Fibroblast of lung (primary cell): ENCODE measurements around the gene GPC6. TPM values are rescaled to one million over a fixed set of nuclear protein-coding genes. Genes with fewer than 3 reads are reported as not detected.

ENCODE experiments used
- DNase-seq, 2 donors: peaks; one replicate each; pipeline versions ENCODE4 v3.0.0 to v3.0.0-alpha.2; 2010; ENCODE audit warnings: low read depth in 2 of 2
- H2AFZ ChIP-seq: 2 replicates; pipeline ENCODE4 v1.5.1; 2012; ENCODE audit warnings: low read length, control low read depth, inconsistent platforms
- H3K27ac ChIP-seq: 2 replicates; pipeline ENCODE4 v1.5.1; 2011; ENCODE audit warnings: low read length, control low read depth; ENCODE audit not compliant: insufficient read depth
- H3K27me3 ChIP-seq: 2 replicates; pipeline ENCODE4 v1.5.1; 2011; ENCODE audit warnings: mild to moderate bottlenecking, low read length; ENCODE audit not compliant: control insufficient read depth, insufficient read depth
- H3K36me3 ChIP-seq: 2 replicates; pipeline ENCODE4 v1.5.1; 2011; ENCODE audit warnings: low read length; ENCODE audit not compliant: control insufficient read depth, insufficient read depth
- H3K4me1 ChIP-seq: 2 replicates; pipeline ENCODE4 v1.5.1; 2011; ENCODE audit warnings: low read length; ENCODE audit not compliant: control insufficient read depth, insufficient read depth; ENCODE audit errors: extremely low read depth
- H3K4me2 ChIP-seq: 2 replicates; pipeline ENCODE4 v1.5.1; 2011; ENCODE audit warnings: low read length, control low read depth; ENCODE audit not compliant: insufficient read depth; ENCODE audit errors: extremely low read depth
- H3K4me3 ChIP-seq, 4 experiments: fragments of 200-600 bp in 1 of 4; sonication (generic) in 1 of 4; replicated peaks in 1 of 4; 2 replicates each; pipeline ENCODE4 v1.5.1; 2011 to 2016; ENCODE audit warnings: low read length in 4 of 4, low read depth in 3 of 4, mild to moderate bottlenecking in 3 of 4, control low read depth in 2 of 4, inconsistent platforms in 1 of 4, mixed read lengths in 1 of 4; ENCODE audit not compliant: insufficient read depth in 1 of 4; ENCODE audit errors: control extremely low read depth in 1 of 4
- H3K79me2 ChIP-seq: 2 replicates; pipeline ENCODE4 v1.5.1; 2012; ENCODE audit warnings: mild to moderate bottlenecking, low read length, inconsistent platforms; ENCODE audit not compliant: control insufficient read depth, insufficient read depth
- H3K9ac ChIP-seq: 2 replicates; pipeline ENCODE4 v1.5.1; 2011; ENCODE audit warnings: mild to moderate bottlenecking, low read length, control low read depth; ENCODE audit not compliant: insufficient read depth
- H3K9me3 ChIP-seq: 2 replicates; pipeline ENCODE4 v1.5.1; 2012; ENCODE audit warnings: low read depth, low read length; ENCODE audit not compliant: control insufficient read depth, insufficient read depth
- H4K20me1 ChIP-seq: 2 replicates; pipeline ENCODE4 v1.5.1; 2011; ENCODE audit warnings: low read length; ENCODE audit not compliant: control insufficient read depth, insufficient read depth; ENCODE audit errors: extremely low read depth
- CTCF ChIP-seq, 2 donors: IDR thresholded peaks in 1 of 2; conservative IDR thresholded peaks in 1 of 2; 1 replicate in 1 of 2; 2 replicates in 1 of 2; pipeline ENCODE4 v1.5.1; 2011 to 2012; ENCODE audit warnings: low read length in 2 of 2, control low read depth in 1 of 2, inconsistent platforms in 1 of 2, low read depth in 1 of 2, mild to moderate bottlenecking in 1 of 2
- EZH2 ChIP-seq: IDR thresholded peaks from 2 replicates; pipeline ENCODE4 v1.5.1; 2012; ENCODE audit warnings: low read length, control low read depth, mild to moderate bottlenecking; ENCODE audit errors: missing control alignments
- polyA plus RNA-seq, 2 donors: library from polyadenylated mRNA; depleted of rRNA in 1 of 2; stranded (reverse) in 1 of 2; unstranded in 1 of 2; fragments of >200 nt; gene quantifications; 2 replicates each; pipeline ENCODE4 v1.2.1, GENCODE V29; 2011 to 2012; ENCODE audit warnings: missing spikeins in 1 of 2
- total RNA-seq: library from RNA; depleted of rRNA; stranded (reverse); fragments of >200 nt; gene quantifications from 2 replicates; pipeline ENCODE4 v1.2.1, GENCODE V29; 2014

GPC6 gene
- total and polyA plus RNA-seq, 2 donors (not counting 1 experiment from before 2014, with no cell fraction given): 11.2 to 33.7 TPM

- no peaks in the 10 kb centered on the region for H3K27me3 ChIP-seq
Measured at GRCh38 chr13:93472296-93472695, 245.7 kb downstream of the GPC6 start.

GRCh38 chr13:93472814-93473296, 246.2 kb downstream of the GPC6 start:
- Histone ChIP-seq H3K4me3 (no peak overlapping the region), H3K4me2 (no peak overlapping the region), H3K9me3 (no peaks in the 10 kb centered on the region), H2AFZ (no peak overlapping the region), H4K20me1 (no peaks in the 10 kb centered on the region), H3K27me3 (no peaks in the 10 kb centered on the region), H3K9ac (no peak overlapping the region), H3K79me2 (no peaks in the 10 kb centered on the region), H3K36me3 (no peaks in the 10 kb centered on the region), H3K4me1 (no peaks in the 10 kb centered on the region), H3K27ac (no peak overlapping the region)
- DNase-seq: no peak
- TF ChIP-seq EZH2: no peak
- no peak for TF ChIP-seq CTCF (conservative IDR thresholded peaks at IDR 0.05 in 1 of 2, IDR thresholded peaks at IDR 0.05 in 1 of 2; ENCODE audit: low read depth in 1 of 2, low read length in 2 of 2)

More at GRCh38 chr13:93472296-93472695, 245.7 kb downstream of the GPC6 start:
- Histone ChIP-seq H3K36me3 (no peaks in the 10 kb centered on the region), H3K4me1 (no peaks in the 10 kb centered on the region), H2AFZ (no peak overlapping the region), H3K4me3 (no peak overlapping the region), H3K4me2 (no peak overlapping the region), H3K9ac (no peak overlapping the region), H3K9me3 (no peaks in the 10 kb centered on the region), H3K27ac (no peak overlapping the region), H3K79me2 (no peaks in the 10 kb centered on the region), H4K20me1 (no peaks in the 10 kb centered on the region)
- DNase-seq: no peak
- TF ChIP-seq CTCF (conservative IDR thresholded peaks at IDR 0.05 in 1 of 2, IDR thresholded peaks at IDR 0.05 in 1 of 2; ENCODE audit: low read depth in 1 of 2, low read length in 2 of 2) (no peak), EZH2 (no peak)

- H3K27ac ChIP-seq: no peak overlapping the region
- H3K9me3 ChIP-seq: no peaks in the 10 kb centered on the region
- no peak overlapping the region for H3K9ac ChIP-seq
- no peaks in the 10 kb centered on the region for H3K4me1 ChIP-seq
- DNase-seq: peak; percentile 32 to 61
- no peaks in the 10 kb centered on the region for H3K79me2 ChIP-seq
- no peak overlapping the region for H3K4me3 ChIP-seq
- H4K20me1 ChIP-seq: no peaks in the 10 kb centered on the region
- H2AFZ ChIP-seq: no peak overlapping the region
- no peak overlapping the region for H3K4me2 ChIP-seq
- no peaks in the 10 kb centered on the region for H3K27me3 ChIP-seq
- TF ChIP-seq CTCF (conservative IDR thresholded peaks at IDR 0.05 in 1 of 2, IDR thresholded peaks at IDR 0.05 in 1 of 2; ENCODE audit: low read depth in 1 of 2, low read length in 2 of 2): no peak
- no peak for TF ChIP-seq EZH2
- no peaks in the 10 kb centered on the region for H3K36me3 ChIP-seq
Measured at GRCh38 chr13:93473441-93474270, 247.0 kb downstream of the GPC6 start.
